Endothelial cell of umbilical vein (primary cell): ENCODE measurements around the gene NPNT. TPM values are rescaled to one million over a fixed set of nuclear protein-coding genes. Genes with fewer than 3 reads are reported as not detected.

Experiments used
- BruUV-seq: library from RNA; stranded (reverse); fragments of 400-500 nt; replicated peaks from 2 replicates; lab custom pipeline; 2021; lab: Mats Ljungman, UMichigan
- CTCF ChIA-PET: fragments of 300-600, 350-600 bp; sonication (Branson Sonifier 250); formaldehyde crosslinking; loops from one replicate; lab custom pipeline; 2021; ENCODE audit warnings: antibody characterized with exemption, inconsistent platforms; lab: Charles Lee
- POLR2A ChIA-PET: fragments of 300-600, 350-600 bp; sonication (Branson Sonifier 250); formaldehyde crosslinking; loops from one replicate; lab custom pipeline; 2021; ENCODE audit warnings: antibody characterized with exemption, inconsistent platforms; lab: Charles Lee
- DNase-seq: peaks from one replicate; pipeline ENCODE4 v3.0.0-alpha.2; 2011; ENCODE audit warnings: low read depth, low spot score
- FAIRE-seq: peaks from 2 replicates; lab custom pipeline; 2011; peaks lifted over from hg19 to GRCh38; lab: Jason Lieb, UNC
- H2AFZ ChIP-seq: 2 replicates; pipeline ENCODE4 v1.6.0; 2012; ENCODE audit warnings: low read depth, low read length, control low read depth, inconsistent platforms
- H3K27ac ChIP-seq: 2 replicates; pipeline ENCODE4 v1.5.1; 2011; ENCODE audit warnings: low read depth, mild to moderate bottlenecking, control low read depth, low read length, moderate library complexity; ENCODE audit not compliant: insufficient read depth
- H3K27me3 ChIP-seq, 2 experiments: 2 replicates each; pipeline versions ENCODE4 v1.6.0 to v1.6.1; 2011; ENCODE audit warnings: low read length in 2 of 2, mixed read lengths in 1 of 2; ENCODE audit not compliant: control insufficient read depth in 2 of 2, insufficient read depth in 2 of 2
- H3K36me3 ChIP-seq, 2 experiments: 2 replicates in 1 of 2; 3 replicates in 1 of 2; pipeline ENCODE4 v1.5.1; 2011; ENCODE audit warnings: low read length in 2 of 2, mild to moderate bottlenecking in 1 of 2, moderate library complexity in 1 of 2; ENCODE audit not compliant: control insufficient read depth in 2 of 2, insufficient read depth in 2 of 2; ENCODE audit errors: extremely low read depth in 1 of 2
- H3K4me1 ChIP-seq: 3 replicates; pipeline ENCODE4 v1.5.1; 2011; ENCODE audit warnings: mild to moderate bottlenecking, low read length; ENCODE audit not compliant: control insufficient read depth, insufficient read depth; ENCODE audit errors: extremely low read depth
- H3K4me2 ChIP-seq: 2 replicates; pipeline ENCODE4 v1.6.1; 2011; ENCODE audit warnings: low read length, control low read depth, mixed read lengths; ENCODE audit not compliant: insufficient read depth
- H3K4me3 ChIP-seq, 3 experiments: fragments of 200-600 bp in 1 of 3; sonication (generic), shearing (Covaris generic) in 1 of 3; replicated peaks in 1 of 3; 2 replicates each; pipeline ENCODE4 v1.5.1; 2011 to 2016; ENCODE audit warnings: control low read depth in 3 of 3, low read length in 3 of 3, mild to moderate bottlenecking in 2 of 3, inconsistent platforms in 1 of 3, low read depth in 1 of 3, moderate library complexity in 1 of 3; ENCODE audit not compliant: insufficient read depth in 1 of 3
- H3K79me2 ChIP-seq: 2 replicates; pipeline ENCODE4 v1.6.0; 2012; ENCODE audit warnings: low read length, inconsistent platforms; ENCODE audit not compliant: control insufficient read depth, insufficient read depth
- H3K9ac ChIP-seq: replicated peaks from 2 replicates; pipeline ENCODE3; 2011; ENCODE audit warnings: low read length, control low read depth; ENCODE audit not compliant: insufficient read depth; ENCODE audit errors: extremely low read depth
- H3K9me1 ChIP-seq: replicated peaks from 3 replicates; pipeline ENCODE4 v1.6.0; 2011; ENCODE audit warnings: mild to moderate bottlenecking, low read length; ENCODE audit not compliant: control insufficient read depth, insufficient read depth; ENCODE audit errors: extremely low read depth
- H3K9me3 ChIP-seq: replicated peaks from 2 replicates; pipeline ENCODE4 v1.5.1; 2012; ENCODE audit warnings: low read length, inconsistent platforms; ENCODE audit not compliant: control insufficient read depth, insufficient read depth
- H4K20me1 ChIP-seq: replicated peaks from 2 replicates; pipeline ENCODE3; 2011; ENCODE audit warnings: mild to moderate bottlenecking, low read length; ENCODE audit not compliant: control insufficient read depth, insufficient read depth; ENCODE audit errors: extremely low read depth
- EZH2 ChIP-seq: IDR thresholded peaks from 2 replicates; pipeline ENCODE4 v1.6.1; 2012; ENCODE audit warnings: borderline replicate concordance, low read depth, mild to moderate bottlenecking, moderate library complexity, low read length, inconsistent platforms; ENCODE audit not compliant: severe bottlenecking
- FOS ChIP-seq: IDR thresholded peaks from 2 replicates; pipeline ENCODE4 v1.6.1; 2011; ENCODE audit warnings: mild to moderate bottlenecking, low read length, moderate library complexity, borderline replicate concordance; ENCODE audit not compliant: insufficient read depth
- GATA2 ChIP-seq: IDR thresholded peaks from 2 replicates; pipeline ENCODE4 v1.7.0; 2011; ENCODE audit warnings: low read depth, mild to moderate bottlenecking, moderate library complexity, mixed read lengths, low read length; ENCODE audit not compliant: insufficient read length, insufficient read depth
- JUN ChIP-seq: IDR thresholded peaks from 2 replicates; pipeline ENCODE4 v1.6.1; 2011; ENCODE audit warnings: borderline replicate concordance, low read depth; ENCODE audit not compliant: insufficient read length, insufficient read depth
- MYC ChIP-seq: IDR thresholded peaks from one replicate; pipeline ENCODE4 v1.6.1; 2011; ENCODE audit warnings: mild to moderate bottlenecking, low read depth, low read length
- POLR2A ChIP-seq: IDR thresholded peaks from 2 replicates; pipeline ENCODE4 v1.6.1; 2012; ENCODE audit warnings: low read depth, mild to moderate bottlenecking, control low read depth, low read length
- POLR2AphosphoS5 ChIP-seq: IDR thresholded peaks from 2 replicates; pipeline ENCODE4 v1.6.1; 2012; ENCODE audit warnings: low read depth, mild to moderate bottlenecking, control low read depth, low read length, moderate library complexity; ENCODE audit not compliant: insufficient read depth
- dilution Hi-C: fragments of 300-500 bp; cut with MboI; formaldehyde crosslinking; loops from one replicate; pipeline ENCODE4 v1.15.0; 2019; ENCODE audit warnings: low sequenced_read_pairs; ENCODE audit not compliant: extremely low pct_ligation_motif_present
- intact Hi-C: fragments of 100-400 bp; cut with micrococcal nuclease; formaldehyde crosslinking; loops from one replicate; pipeline ENCODE4 v1.10.0; 2022
- polyA plus RNA-seq, 4 experiments: library from polyadenylated mRNA; depleted of rRNA in 3 of 4; stranded (reverse) in 3 of 4; unstranded in 1 of 4; fragments of >200 nt; gene quantifications; 2 replicates each; pipeline versions ENCODE4 v1.2.1 to v1.2.3, GENCODE V29; 2011 to 2012; ENCODE audit warnings: missing spikeins in 1 of 4
- total RNA-seq: library from RNA; stranded (reverse); gene quantifications from 2 replicates; pipeline ENCODE4 v1.2.3, GENCODE V29; 2021
- TF ChIP-seq, protein P1 (sequence below): IDR thresholded peaks from 2 replicates; pipeline ENCODE4 v1.6.1; 2011; ENCODE audit not compliant: insufficient read depth, insufficient read length
- TF ChIP-seq, protein P2 (sequence below), 2 donors: IDR thresholded peaks; 1 replicate in 1 of 2; 2 replicates in 1 of 2; pipeline ENCODE4 v1.5.1; 2011; ENCODE audit warnings: low read length in 2 of 2, mild to moderate bottlenecking in 2 of 2, moderate library complexity in 2 of 2, control low read depth in 1 of 2, inconsistent platforms in 1 of 2, low read depth in 1 of 2; ENCODE audit not compliant: insufficient read depth in 1 of 2; ENCODE audit errors: extremely low read depth in 1 of 2

The NPNT gene
- total and polyA plus RNA-seq, 2 donors (not counting 3 experiments of a cell fraction or from before 2014, with no cell fraction given): not detected

DNA sequence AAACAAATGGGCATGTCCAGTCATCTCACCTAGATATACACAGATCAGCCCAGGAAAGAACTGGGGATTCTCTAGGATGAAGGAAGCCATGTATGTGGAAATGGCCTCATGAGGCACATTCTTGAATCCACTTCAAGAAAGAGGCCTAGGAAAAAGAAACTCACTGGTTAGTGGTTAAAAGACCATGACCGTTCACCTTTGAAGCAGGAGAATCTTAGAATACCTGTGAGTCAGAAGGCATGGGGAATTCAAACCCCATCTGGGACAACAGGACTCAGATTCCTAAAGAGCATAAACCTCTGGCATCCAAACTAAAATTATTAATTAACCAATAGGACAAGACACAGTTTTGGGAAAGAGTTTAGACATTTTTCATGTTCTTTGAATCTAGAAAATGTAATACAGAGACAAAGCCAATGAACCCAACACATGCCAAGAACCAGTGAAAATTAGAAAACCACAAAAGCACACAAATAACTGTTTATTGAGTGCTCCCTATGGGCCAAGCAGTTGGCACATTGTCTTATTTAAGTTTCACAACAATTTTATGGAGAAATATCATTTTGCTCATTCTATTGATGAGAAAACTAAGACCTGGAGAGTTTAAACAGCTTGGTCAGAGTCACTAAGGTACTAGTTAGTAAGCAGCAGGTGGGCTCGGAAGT, 97.5 kb downstream of the NPNT start:
- Histone ChIP-seq H3K9me1 (no peaks in the 10 kb centered on the region), H3K36me3 (no peaks in the 10 kb centered on the region), H3K9ac (no peak overlapping the region), H2AFZ (no peak overlapping the region), H3K4me2 (no peak overlapping the region), H3K79me2 (no peaks in the 10 kb centered on the region), H3K27me3 (no peaks in the 10 kb centered on the region), H4K20me1 (no peaks in the 10 kb centered on the region), H3K4me1 (peaks cover 27% of the 10 kb centered on the region), H3K4me3 (no peak overlapping the region), H3K9me3 (no peaks in the 10 kb centered on the region), H3K27ac (no peak overlapping the region)
- DNase-seq (no peak), FAIRE-seq (no peak)
- TF ChIP-seq, protein P1, sequence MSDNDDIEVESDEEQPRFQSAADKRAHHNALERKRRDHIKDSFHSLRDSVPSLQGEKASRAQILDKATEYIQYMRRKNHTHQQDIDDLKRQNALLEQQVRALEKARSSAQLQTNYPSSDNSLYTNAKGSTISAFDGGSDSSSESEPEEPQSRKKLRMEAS: no peak
- no peak for TF ChIP-seq MYC
- no peak for TF ChIP-seq JUN
- TF ChIP-seq POLR2AphosphoS5: no peak
- TF ChIP-seq POLR2A: no peak
- no peak for TF ChIP-seq EZH2
- no peak for TF ChIP-seq FOS
- TF ChIP-seq, protein P2, sequence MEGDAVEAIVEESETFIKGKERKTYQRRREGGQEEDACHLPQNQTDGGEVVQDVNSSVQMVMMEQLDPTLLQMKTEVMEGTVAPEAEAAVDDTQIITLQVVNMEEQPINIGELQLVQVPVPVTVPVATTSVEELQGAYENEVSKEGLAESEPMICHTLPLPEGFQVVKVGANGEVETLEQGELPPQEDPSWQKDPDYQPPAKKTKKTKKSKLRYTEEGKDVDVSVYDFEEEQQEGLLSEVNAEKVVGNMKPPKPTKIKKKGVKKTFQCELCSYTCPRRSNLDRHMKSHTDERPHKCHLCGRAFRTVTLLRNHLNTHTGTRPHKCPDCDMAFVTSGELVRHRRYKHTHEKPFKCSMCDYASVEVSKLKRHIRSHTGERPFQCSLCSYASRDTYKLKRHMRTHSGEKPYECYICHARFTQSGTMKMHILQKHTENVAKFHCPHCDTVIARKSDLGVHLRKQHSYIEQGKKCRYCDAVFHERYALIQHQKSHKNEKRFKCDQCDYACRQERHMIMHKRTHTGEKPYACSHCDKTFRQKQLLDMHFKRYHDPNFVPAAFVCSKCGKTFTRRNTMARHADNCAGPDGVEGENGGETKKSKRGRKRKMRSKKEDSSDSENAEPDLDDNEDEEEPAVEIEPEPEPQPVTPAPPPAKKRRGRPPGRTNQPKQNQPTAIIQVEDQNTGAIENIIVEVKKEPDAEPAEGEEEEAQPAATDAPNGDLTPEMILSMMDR (IDR thresholded peaks at IDR 0.05; ENCODE audit: extremely low read depth in 1 of 2, insufficient read depth in 1 of 2, low read depth in 1 of 2, low read length in 2 of 2): no peak
- no peak for TF ChIP-seq GATA2
- dilution Hi-C loops: no loop called here
- CTCF ChIA-PET: interaction anchor here (1.4 kb wide), 1 partner anchor 277 kb away, joined by 3 read pairs; no protein-coding TSS in a partner anchor
- POLR2A ChIA-PET: no interaction called here
- intact Hi-C loops: loop anchor here (10.0 kb wide), 1 partner anchor 288 kb away; the partner anchor contains the start of genes GSTCD and INTS12
- no TSS peak for BruUV-seq
